A549 (cell line): Measurements from ENCODE around the gene PDLIM3.

Experiments used
- CEBPB ChIP-seq, 2 experiments: fragments of >200 bp in 1 of 2; sonication (Bioruptor Twin) in 1 of 2; formaldehyde crosslinking in 1 of 2; IDR thresholded peaks; 2 replicates each; pipeline ENCODE4 v1.6.1; 2012 to 2016
- MAX ChIP-seq: IDR thresholded peaks from 2 replicates; pipeline ENCODE4 v1.6.1; 2012
- TF ChIP-seq, protein P1 (sequence below): fragments of 450-650 bp; IDR thresholded peaks from 2 replicates; pipeline ENCODE4 v1.6.1; 2014; ENCODE audit warnings: antibody characterized with exemption

DNA sequence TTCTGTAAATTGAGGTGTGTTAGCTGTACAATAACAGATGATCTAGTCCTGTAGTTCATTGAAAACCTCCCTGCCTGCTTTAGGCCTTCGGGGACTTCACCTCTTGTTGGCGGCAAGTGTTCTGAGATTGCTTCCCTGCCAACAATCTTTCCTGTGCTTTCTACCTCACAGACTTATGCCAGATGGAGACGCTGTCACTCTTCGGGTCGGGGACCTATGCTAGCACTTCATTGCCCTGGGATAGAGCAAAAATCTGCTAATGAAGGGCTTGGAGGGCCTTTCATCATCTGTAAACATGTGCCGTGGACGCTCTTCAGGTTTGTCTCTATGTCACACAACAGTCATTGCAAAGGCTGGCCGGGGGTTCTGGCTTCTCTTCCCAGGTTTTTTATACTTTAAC is 4.7 kb upstream of the PDLIM3 start:
- TF ChIP-seq, protein P1, sequence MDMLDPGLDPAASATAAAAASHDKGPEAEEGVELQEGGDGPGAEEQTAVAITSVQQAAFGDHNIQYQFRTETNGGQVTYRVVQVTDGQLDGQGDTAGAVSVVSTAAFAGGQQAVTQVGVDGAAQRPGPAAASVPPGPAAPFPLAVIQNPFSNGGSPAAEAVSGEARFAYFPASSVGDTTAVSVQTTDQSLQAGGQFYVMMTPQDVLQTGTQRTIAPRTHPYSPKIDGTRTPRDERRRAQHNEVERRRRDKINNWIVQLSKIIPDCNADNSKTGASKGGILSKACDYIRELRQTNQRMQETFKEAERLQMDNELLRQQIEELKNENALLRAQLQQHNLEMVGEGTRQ: no peak
- TF ChIP-seq CEBPB (IDR thresholded peaks at IDR 0.05) (no peak), MAX (no peak)
